Measurements from ENCODE around the gene PRDX4.
A peak's percentile ranks its signal among the peaks of the same experiment; 100 is the strongest.
"Not testable (repeated sequence)": the region's sequence is repeated elsewhere in the genome, so short reads cannot be mapped to it uniquely, and the experiment has no call there.

PRDX4 gene

GRCh38 chrX:23667239-23668177, at the start of gene PRDX4:
PRDX4 (plus strand) TSS chrX:23667493; CDS start chrX:23667571, 78 bp downstream.
- DNase-seq: peak; percentile 89 to 95 (median 90)

GRCh38 chrX:23621621-23622265, 45.5 kb upstream of the PRDX4 start:
- no peak for DNase-seq

GRCh38 chrX:23623797-23624196, 43.5 kb upstream of the PRDX4 start:
- DNase-seq: no peak

GRCh38 chrX:23626651-23627050, 40.6 kb upstream of the PRDX4 start:
- no peak for DNase-seq

GRCh38 chrX:23628131-23628530, 39.2 kb upstream of the PRDX4 start:
- DNase-seq: no peak

- no peak for DNase-seq
Measured at GRCh38 chrX:23631136-23631535, 36.2 kb upstream of the PRDX4 start.

GRCh38 chrX:23633834-23634580, 33.3 kb upstream of the PRDX4 start:
- DNase-seq: no peak

GRCh38 chrX:23637187-23637586, 30.1 kb upstream of the PRDX4 start:
- DNase-seq: no peak

GRCh38 chrX:23643020-23643419, 24.3 kb upstream of the PRDX4 start:
- no peak for DNase-seq

- no peak for DNase-seq
Measured at GRCh38 chrX:23644744-23645143, 22.5 kb upstream of the PRDX4 start.

DNA sequence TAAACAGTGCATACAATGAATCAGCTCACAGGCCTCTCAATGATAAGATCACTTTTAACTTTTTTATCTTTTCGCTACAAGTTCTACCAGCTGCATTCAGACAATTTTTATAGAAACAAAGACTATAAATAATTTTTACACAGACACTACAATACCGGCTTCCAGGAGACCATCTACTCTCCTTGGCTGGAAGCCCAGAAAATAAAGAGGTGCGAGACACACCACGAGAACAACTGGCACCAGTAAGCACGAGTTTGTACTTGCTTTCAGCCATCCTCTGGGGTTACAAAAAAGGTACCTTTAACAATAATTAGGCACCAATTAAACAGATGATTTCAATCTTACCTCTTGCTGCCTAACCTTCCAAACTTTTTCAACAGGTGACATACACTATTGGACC, 11.2 kb upstream of the PRDX4 start:
- DNase-seq: no peak

- no peak for DNase-seq
Measured at GRCh38 chrX:23656684-23657083, 10.6 kb upstream of the PRDX4 start.

- no peak for DNase-seq
Measured at GRCh38 chrX:23659339-23659738, 8.0 kb upstream of the PRDX4 start.

- DNase-seq: not testable (repeated sequence)
Measured at GRCh38 chrX:23660083-23660765, 7.1 kb upstream of the PRDX4 start.

- DNase-seq: no peak
Measured at GRCh38 chrX:23660766-23661132, 6.5 kb upstream of the PRDX4 start.

- DNase-seq: peak in 1 of 3 donors; percentile 31
Measured at GRCh38 chrX:23661671-23662070, 5.6 kb upstream of the PRDX4 start.

DNA sequence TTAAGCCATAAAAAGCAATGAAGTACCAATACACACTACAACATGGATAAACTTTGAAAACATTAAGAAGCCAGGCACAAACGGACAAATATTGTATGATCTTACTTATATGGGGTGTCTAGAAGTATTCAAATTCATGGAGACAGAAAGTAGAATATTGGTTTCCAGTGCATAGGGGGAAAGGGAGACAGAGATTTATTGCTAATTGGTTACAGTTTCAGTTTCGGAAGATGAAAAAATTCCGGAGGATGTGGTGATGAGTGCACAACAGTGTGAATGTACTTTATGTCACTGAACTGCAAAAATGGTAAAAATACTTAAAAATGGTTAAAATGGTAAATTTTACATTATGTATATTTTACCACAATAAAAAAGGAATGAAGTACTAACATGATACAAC, 5.1 kb upstream of the PRDX4 start:
- DNase-seq: peak; percentile 23 to 68 (median 48)

DNA sequence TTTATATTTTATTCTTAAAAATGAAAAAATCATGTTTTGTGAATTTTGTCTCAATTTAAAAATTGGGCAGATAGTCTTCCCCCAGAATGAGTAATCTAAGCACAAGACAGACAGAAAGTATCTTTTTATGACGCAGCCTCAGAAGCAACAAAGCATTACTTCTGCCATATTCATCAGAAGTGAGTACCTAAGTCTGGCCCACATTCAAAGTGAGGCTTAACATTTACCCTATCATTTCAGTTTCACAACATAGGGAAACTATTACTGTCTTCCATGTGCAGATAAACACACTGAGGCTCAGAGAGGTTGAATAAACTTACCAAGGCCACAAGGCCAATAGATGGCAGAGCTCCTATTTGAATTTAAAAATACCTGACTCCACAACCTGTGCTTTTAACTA, 4.4 kb upstream of the PRDX4 start:
- no peak for DNase-seq

GRCh38 chrX:23664496-23664895, 2.8 kb upstream of the PRDX4 start:
- DNase-seq: no peak

DNA sequence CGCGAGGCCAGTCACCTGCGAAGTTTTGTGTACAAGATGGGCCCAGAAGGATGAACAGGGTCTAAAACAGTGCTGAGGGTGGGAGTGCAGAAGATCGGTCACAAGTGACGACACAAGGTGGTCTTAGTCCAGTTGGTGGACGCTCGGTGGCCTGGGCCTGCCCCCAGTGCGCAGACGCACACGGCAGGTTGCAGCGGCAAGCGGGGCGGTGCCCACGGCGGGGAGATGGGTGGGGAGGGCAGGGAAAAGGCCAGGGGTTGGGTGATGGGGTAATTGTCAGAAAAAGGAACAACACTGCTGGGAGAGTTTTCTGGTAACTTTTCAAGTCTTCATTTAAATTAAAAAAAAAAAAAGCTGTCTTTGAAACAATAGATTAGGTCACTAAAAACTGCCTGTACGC, 1.0 kb upstream of the PRDX4 start:
- peak in 2 of 3 donors; percentile 20 to 28 for DNase-seq

DNA sequence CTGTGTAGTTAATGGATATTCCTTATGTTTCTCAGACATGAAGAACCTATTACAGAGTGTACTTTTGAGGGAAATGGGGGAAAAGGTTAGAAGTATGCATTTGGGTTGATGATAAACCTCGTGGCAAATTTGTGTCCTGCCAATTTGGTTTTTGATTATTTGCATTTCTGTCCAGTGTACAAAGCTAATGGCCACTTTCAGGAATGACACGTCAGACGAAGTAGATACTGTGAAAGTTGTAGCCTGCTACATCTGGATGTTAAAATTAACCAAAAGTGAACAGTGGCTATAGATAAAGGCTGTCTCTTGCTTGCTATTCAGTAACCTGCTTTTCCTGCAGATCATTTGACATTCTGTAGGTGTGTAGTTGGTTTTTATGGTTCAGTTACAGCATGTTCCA, 1.0 kb downstream of the PRDX4 start:
- DNase-seq: no peak

DNA sequence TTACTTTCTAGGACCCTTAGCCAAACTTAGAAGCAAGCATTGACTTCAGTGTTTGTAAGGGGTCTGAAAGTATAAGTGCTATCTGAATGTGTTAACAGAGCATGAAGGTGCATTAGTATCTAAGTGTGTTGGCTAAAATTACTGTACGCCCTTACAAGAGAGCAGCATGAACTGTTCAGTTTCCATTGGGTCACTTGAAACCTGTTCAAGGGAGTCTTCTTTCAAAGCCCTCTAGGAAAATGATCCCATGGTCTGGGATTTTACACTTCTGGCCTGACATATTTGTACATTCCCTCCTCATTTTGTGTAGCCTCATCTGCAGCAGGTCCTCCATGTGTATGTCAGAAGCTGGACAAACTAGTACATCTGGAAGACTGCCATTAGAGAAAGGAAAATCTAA, 3.2 kb downstream of the PRDX4 start:
- no peak for DNase-seq

GRCh38 chrX:23673108-23673507, 5.8 kb downstream of the PRDX4 start:
- no peak for DNase-seq
